Choroid plexus epithelial cell (primary cell): ENCODE measurements around the gene COL4A2.

ENCODE experiments used
- DNase-seq: peaks from one replicate; pipeline ENCODE4 v3.0.0-alpha.2; 2010; ENCODE audit warnings: low read depth
- H3K4me3 ChIP-seq: 2 replicates; pipeline ENCODE4 v1.5.1; 2011; ENCODE audit warnings: low read depth, mild to moderate bottlenecking, control low read depth, low read length, moderate library complexity
- TF ChIP-seq, protein P1 (sequence below): conservative IDR thresholded peaks from 2 replicates; pipeline ENCODE4 v1.5.1; 2011; ENCODE audit warnings: low read depth, mild to moderate bottlenecking, control low read depth, inconsistent platforms, low read length, moderate library complexity

Gene COL4A2

DNA sequence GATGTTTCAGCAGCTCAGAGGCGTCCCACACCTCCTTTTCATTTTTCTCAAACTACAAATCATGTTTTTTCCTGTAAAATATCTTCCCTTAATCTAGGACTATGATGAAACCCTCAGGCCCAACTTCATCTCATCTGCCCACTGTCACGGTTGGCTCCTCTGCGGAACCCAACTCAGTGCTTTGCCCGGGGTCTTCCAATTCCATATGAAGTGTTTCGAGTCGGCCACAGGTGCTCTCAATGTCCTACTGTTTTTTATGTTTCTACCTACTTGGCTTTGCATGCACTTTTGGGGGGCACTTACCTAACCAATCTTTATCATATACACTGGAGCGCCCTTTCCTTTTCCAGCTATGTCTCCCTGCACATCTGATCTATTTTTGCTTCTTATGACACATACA lies 28.2 kb upstream of the COL4A2 start:
- TF ChIP-seq, protein P1, sequence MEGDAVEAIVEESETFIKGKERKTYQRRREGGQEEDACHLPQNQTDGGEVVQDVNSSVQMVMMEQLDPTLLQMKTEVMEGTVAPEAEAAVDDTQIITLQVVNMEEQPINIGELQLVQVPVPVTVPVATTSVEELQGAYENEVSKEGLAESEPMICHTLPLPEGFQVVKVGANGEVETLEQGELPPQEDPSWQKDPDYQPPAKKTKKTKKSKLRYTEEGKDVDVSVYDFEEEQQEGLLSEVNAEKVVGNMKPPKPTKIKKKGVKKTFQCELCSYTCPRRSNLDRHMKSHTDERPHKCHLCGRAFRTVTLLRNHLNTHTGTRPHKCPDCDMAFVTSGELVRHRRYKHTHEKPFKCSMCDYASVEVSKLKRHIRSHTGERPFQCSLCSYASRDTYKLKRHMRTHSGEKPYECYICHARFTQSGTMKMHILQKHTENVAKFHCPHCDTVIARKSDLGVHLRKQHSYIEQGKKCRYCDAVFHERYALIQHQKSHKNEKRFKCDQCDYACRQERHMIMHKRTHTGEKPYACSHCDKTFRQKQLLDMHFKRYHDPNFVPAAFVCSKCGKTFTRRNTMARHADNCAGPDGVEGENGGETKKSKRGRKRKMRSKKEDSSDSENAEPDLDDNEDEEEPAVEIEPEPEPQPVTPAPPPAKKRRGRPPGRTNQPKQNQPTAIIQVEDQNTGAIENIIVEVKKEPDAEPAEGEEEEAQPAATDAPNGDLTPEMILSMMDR: no peak
- DNase-seq: no peak
- no peak overlapping the region for H3K4me3 ChIP-seq

DNA sequence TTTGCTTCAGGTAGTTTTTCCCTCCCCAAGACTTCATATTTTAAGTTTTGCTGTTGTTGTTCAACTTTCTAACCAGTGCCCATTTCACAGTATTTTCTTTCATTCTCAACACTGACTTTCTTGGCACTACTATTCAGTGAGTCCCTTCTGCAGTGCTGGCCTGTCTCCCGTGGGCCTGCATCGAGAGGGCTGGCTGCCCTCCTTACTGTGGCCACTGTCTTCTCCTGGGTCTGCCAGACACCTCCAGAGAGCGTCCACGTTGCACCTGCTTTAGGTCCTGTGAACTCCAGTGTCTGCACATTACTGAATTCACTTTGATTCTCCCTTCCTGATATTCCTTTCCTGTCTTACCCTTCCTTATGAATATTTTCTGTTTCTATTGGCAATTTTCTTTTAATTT lies 27.4 kb upstream of the COL4A2 start:
- no peak for DNase-seq
- no peak overlapping the region for H3K4me3 ChIP-seq
- TF ChIP-seq, protein P1: no peak

DNA sequence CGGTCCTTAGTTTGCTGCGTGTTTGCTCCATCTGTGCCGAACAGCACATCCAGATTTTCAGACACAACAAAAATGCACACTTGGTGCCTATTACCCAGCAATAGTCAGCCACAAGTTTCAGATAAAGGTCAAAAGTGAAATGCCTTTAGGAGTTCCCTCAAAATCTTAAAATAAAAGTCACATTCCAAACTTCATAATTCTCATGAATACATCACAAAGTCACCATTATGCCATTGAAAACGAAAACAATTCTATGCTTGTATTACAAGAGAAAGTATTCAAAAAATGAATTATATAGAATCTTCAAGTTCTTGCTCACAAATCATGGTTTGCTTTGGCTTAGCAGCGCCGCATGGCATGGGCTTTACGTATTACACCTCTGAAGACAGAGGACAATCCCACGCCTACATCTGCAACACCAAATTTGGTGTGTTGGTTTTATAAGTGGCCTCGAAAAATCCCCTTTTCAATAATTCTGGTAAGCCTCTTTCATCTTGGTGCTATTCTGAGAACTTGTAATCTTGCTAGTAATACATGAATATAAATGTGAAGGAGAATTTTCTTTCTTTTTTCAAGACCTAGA lies 26.8 kb upstream of the COL4A2 start:
- TF ChIP-seq, protein P1: no peak
- DNase-seq: no peak
- H3K4me3 ChIP-seq: no peak overlapping the region

DNA sequence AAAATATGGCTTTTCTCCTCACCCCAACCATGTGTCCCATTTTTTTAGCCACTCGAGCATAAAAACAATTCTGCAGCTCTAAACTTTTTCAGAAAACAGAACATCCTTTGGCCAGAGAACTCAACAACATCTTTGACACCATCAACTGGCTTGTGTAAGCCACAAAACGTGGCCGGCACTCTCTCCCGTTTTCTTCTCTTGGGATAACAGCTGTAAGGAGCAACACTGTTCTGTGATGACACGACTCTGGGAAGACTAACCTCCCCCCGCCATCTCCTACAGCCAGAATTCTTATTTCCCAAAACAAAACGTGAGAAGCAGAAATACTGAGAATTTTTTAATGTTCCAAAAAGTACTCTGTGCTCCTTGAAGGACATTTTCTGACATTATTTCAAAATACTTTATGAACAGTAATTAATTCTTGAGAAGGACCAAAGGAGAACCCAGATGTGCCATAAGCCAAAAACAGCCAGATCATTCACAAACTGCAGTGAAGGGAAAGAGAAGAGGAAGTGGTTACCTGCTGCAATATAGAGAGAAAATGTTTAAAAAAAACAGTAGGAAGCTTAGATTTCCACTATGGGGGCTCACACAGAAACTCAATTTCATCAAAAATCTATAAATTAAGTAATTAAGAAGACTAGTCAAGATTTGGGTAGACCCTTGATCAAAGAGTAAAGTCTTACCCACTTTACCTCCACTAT lies 25.9 kb upstream of the COL4A2 start:
- TF ChIP-seq, protein P1: no peak
- DNase-seq: no peak
- H3K4me3 ChIP-seq: no peak overlapping the region

DNA sequence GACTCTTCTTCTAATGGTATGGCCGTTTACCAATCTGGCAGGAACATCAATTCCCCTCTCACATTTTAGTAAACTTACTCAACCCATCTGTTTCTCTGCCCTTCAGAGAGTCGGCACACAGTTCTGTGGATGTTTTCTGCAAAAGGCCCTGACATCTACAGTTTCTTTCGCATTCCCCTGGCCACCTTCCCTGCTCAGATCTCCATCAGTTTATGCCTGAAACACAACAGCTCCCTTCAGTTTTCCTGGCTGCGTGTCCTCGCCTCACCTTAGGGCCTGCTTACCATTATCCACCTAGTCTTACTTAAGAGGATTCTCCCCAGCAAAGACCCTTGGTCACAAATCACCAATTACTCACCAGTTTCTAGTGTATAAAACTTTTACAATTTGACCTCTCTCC lies 25.3 kb upstream of the COL4A2 start:
- DNase-seq: no peak
- TF ChIP-seq, protein P1: no peak
- H3K4me3 ChIP-seq: no peak overlapping the region

DNA sequence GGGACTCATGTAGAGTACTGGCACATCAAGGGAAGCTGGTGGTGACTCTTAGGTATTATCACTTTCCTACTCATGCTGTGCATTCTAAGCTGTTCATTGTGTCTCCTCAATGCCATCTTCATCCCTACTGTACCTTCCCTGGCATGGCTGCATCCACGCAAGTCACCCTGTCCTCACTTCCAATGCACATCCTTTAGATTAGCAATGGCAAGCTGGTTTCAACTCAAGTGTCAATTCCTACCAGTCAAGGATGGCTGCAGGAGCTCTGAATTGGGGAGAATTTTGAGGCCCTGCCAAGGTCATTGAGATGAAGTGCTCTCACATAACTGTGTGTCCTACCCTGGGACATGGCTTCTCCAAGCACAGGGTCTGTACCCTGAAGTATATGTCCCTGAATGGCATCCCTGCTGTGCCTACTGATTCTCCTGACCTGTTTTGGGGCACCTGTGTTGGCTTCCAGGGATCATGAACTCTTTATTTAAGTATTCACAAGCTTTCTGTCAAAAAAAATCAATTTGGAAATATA lies 24.7 kb upstream of the COL4A2 start:
- no peak overlapping the region for H3K4me3 ChIP-seq
- TF ChIP-seq, protein P1: no peak
- no peak for DNase-seq
